T1000 (cell line): ENCODE results near the gene CNTNAP4.

Experiments
- DNase-seq: peaks from one replicate; lab custom pipeline; 2025; ENCODE audit warnings: mixed read lengths; lab: John Stamatoyannopoulos, UW

The CNTNAP4 gene

DNA sequence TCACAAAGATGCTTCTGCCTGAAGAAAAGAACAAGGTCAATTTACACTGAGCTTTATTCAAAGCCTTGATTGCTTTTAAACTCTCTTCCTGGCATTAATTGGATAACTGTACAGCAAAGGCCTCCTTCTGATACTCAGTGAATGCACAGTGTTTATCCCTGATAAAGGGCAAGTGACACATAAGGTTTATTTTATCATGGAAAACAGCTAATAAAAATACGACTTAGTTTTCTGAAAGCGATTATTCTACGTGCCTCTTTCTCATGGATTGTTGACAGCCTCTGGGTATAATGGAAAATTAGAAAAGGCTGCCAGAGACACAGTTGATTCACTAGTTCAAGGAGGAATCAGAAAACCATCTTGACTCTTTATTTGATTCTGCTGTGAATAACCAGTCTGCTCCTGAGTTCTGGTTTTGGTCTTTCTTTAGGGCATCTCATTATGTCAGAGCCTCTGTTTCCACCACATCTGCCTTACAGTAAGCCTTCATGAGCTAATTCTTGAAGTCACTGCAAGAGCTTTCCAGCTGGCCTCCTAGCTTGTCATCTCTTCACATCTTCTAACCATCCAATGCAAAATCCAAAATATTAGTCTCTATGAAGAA lies 212.9 kb downstream of the CNTNAP4 start:
- no peak for DNase-seq

DNA sequence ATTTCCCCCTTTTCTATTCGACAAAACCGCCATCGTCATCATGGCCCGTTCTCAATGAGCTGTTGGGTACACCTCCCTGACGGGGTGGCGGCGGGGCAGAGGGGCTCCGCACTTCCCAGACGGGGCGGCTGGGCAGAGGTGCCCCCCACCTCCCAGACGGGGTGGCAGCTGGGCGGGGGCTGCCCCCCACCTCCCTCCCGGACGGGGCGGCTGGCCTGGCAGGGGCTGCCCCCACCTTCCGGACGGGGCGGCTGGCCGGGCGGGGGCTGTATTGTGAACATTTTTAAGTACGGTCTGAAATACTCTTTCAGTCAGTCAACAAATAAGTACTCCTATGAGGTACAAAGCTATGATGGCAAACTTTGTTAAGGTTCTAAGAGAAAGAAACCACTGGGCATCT lies 222.8 kb downstream of the CNTNAP4 start:
- no peak for DNase-seq

DNA sequence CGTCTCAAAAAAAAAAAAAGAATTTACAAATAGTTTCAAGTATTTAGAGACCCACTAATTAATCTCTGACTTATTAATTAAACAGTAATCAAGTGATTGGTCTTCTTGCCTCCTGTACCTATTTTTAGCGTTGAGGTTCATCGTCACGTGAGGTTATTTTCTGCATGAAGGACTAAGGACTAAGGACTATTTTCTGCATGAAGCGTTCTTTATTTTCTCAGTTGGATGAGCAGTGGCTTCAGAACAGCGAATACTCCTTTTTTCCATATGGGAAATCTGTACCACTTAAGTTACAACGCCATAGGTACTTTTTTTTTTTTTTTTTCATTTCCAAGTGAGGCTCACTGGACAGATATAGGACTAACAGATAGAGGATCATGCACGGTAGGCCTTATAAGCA lies 224.9 kb downstream of the CNTNAP4 start:
- DNase-seq, result no peak

- no peak for DNase-seq
Observed at GRCh38 chr16:76502555-76502954, 225.4 kb downstream of the CNTNAP4 start.

DNA sequence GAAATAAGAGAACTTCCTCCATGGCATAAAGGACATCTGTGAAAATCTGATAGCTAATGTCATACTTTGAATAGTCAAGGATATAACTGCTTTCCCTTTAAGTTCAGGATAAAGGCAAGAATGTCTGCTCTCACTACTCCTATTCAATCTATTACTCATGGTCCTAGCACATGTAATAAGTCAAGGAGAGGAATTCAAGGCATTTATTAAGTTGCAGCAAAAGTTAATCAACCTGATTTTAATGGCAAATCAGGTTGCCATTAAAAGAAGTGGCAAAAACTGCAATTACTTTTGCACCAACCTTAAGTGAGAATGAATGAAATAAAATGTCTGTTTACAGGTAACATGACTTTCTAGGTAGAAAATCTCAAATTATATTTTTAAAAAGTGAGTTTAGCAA lies 225.9 kb downstream of the CNTNAP4 start:
- no peak for DNase-seq

DNA sequence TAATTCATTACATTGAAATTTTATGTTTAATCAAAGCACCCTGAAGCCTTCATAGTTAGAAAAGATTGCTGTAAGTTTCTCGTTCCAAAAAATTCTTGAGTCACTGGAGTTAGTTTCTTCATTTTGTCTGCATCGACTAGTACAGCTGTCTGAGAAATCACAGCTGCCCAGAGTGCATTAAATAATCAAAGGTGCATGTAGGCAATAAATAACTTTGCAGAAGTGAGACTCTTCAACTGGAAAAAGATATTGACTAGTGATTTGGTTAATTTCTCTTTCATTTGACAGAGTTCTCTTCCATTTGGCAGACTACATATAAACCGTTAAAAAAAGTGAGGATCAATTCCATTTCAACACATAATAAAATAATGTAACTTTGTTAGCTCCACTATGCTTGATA lies 234.0 kb downstream of the CNTNAP4 start:
- DNase-seq, result no peak

- no peak for DNase-seq
Observed at GRCh38 chr16:76518781-76519180, 241.6 kb downstream of the CNTNAP4 start.

DNA sequence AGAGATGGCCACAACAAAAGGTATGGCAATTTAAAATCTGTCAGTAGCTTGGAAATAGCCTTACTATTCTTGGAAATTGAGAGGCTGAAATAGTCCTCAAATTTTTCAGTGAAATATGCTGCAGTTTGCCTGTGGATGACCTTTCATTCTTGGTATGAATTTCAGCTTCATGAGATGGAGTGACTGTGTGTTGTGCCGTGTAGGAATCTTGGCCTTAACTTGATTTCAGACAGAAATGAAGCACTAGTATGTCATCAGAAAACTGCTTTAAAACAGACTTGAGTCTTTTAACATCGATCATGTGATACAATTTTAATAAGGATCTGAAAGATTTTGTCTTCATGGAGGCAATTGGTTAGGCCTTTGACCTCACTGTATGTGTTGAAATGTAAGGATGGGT lies 247.2 kb downstream of the CNTNAP4 start:
- DNase-seq, result no peak

- no peak for DNase-seq
Observed at GRCh38 chr16:76524769-76525168, 247.6 kb downstream of the CNTNAP4 start.

DNA sequence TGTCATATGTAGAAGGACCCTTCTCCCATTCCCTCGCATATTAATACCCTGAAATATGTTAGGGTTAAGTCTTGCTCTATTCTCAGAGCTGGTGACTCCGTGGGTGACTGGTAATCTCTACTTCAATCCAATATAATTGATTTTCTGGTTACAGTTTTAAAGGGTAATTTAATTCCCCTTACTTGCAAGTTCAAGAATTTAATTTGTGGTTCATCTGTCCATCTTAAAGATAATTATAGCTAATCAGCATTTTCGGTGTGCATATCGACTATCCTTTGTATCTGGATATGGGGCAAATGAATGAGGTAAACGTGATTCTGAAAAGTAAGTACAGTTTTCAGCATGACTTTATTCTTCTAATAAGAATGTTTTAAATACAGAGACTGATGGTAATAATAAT lies 250.0 kb downstream of the CNTNAP4 start:
- DNase-seq, result no peak

DNA sequence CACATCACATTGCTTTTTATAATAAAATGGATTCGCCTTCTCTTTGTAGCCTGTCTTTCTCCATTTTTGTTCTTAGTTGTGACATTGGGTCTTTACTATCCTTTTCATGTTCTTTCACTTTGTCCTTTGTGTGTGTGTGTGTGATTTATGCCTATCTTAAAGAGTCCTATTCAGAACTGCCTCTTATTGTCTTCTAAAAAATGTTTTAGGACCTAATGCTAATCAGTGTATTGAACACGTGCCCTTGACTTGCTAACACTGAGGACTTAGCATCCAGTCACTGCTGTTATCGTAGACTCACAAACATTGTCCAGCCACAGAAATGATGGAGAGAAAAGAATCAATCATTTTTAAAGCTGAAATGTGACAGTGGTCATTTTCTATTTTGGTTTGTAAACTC lies 251.9 kb downstream of the CNTNAP4 start:
- DNase-seq, result no peak

GRCh38 chr16:76531236-76531635 lies 254.0 kb downstream of the CNTNAP4 start:
- DNase-seq, result no peak

DNA sequence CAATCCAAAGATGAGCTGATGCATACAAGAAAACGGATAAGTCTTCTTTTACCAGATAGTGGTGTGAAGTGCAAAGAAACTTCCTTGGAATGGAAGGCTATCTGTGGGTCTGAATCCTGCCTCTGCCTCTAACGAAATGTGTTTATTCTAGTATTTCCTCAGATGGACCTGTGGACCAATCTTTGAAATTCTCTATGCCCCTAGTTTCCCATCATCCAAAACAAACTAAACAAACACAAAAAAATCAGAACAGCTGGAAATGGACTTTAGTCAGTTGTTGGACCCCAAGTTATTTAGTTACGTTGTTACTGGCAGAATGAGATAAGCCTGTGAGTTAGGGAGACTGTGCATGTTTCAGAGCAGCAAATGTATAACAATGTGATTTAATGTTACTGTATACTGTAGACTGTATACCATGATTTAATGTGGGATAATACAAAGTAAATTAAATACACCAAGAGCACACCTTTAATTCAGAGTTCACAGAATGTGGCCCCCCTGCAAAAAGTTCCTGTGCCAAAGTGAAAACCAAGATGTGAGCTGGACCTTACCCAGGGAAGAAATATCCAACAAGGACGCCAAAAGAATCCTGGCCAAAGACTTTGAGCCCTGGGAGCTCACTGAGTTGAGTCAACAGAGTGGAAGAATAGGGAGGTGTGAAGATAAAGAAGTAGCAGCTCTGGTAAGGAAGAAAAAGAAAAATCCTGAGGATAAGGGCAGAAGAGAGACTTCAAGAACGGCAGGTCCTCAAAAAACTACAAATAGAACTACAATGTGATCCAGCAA lies 255.2 kb downstream of the CNTNAP4 start:
- DNase-seq, result no peak

GRCh38 chr16:76539609-76540008 lies 262.4 kb downstream of the CNTNAP4 start:
- no peak for DNase-seq

DNA sequence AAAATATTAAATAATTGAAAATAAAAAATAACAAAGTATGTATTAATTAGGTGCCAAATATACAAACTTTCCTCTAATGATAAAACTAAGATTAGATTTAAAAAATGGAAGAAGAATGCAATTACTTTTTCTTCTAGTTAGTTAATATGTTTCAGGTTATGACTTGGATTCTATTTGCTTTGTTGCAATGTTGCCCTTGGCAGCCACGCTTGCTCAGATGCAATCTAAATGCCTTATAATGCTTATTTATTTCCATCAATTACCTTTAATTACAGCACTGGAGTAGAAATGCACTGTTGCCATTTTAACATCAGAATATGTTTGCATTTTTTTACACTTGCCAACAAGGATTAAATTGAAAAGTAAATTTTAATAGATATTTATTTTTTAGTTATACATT lies 263.9 kb downstream of the CNTNAP4 start:
- DNase-seq, result no peak

- no peak for DNase-seq
Observed at GRCh38 chr16:76565542-76565941, 288.3 kb downstream of the CNTNAP4 start.

GRCh38 chr16:76571755-76572154 lies 294.6 kb downstream of the CNTNAP4 start:
- no peak for DNase-seq

DNA sequence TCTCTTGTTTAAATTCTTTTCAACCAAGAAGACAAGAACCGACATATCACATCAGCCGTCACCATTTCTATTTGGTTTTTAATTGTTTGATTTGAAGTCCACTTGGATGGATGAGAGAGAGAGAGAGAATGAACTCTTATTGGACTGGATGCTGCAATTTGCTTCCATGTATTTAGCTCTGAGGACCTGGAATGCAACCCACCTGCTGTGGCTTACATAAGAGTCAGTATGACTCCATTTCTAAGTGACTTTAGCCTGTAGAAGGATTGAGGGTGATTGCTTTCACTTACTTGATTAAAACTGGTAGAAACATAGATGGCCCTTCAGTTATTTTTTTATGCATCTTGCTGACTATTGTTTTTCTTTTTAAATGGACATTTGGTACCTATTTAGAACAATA lies 296.1 kb downstream of the CNTNAP4 start:
- no peak for DNase-seq

- no peak for DNase-seq
Observed at GRCh38 chr16:76574651-76575050, 297.4 kb downstream of the CNTNAP4 start.

- DNase-seq, result no peak
Observed at GRCh38 chr16:76576526-76576925, 299.3 kb downstream of the CNTNAP4 start.

GRCh38 chr16:76577003-76577402 lies 299.8 kb downstream of the CNTNAP4 start:
- no peak for DNase-seq

DNA sequence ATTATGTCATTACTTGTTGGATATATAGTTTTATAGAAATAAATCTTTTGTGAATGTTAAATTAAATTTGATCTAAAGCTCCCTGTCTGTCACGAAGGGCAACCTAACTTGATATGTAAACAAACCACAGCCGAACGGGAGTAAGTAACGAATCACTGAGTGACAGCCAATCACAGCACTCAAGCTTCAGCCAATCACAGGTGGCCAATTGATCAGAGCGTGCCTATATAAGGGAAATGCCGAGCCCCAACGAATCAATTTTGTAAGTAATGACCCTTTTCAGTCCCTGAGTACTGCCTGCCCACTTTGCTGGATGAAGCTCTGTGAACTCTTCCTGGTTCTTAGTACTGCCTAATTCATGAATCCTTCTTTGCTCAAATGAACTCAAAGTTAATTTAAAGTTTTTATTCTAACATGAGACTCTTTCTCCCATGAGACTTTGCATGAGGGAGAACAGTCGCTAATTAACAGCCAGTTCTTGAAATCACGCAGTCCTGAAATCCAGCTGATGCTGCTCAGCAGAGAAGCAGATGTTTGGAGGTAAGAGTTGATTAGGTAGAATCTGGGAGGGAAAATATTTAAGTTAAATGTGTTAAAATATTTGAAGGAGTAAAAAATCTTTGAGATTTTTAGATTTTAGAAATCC lies 302.2 kb downstream of the CNTNAP4 start:
- no peak for DNase-seq

GRCh38 chr16:76583466-76583865 lies 306.3 kb downstream of the CNTNAP4 start:
- DNase-seq, result no peak
